DND-41 (cell line): Measurements from ENCODE around the gene AK8.

ENCODE experiments used
- EZH2 ChIP-seq: IDR thresholded peaks from 3 replicates; pipeline ENCODE4 v1.6.1; 2012; ENCODE audit warnings: borderline replicate concordance, low read depth, mild to moderate bottlenecking, moderate library complexity, low read length, inconsistent platforms; ENCODE audit not compliant: severe bottlenecking
- TF ChIP-seq, protein P1 (sequence below): IDR thresholded peaks from 2 replicates; pipeline ENCODE4 v1.5.1; 2012; ENCODE audit warnings: borderline replicate concordance, low read length, moderate library complexity, mild to moderate bottlenecking; ENCODE audit not compliant: poor library complexity, severe bottlenecking; ENCODE audit errors: extremely low read depth

DNA sequence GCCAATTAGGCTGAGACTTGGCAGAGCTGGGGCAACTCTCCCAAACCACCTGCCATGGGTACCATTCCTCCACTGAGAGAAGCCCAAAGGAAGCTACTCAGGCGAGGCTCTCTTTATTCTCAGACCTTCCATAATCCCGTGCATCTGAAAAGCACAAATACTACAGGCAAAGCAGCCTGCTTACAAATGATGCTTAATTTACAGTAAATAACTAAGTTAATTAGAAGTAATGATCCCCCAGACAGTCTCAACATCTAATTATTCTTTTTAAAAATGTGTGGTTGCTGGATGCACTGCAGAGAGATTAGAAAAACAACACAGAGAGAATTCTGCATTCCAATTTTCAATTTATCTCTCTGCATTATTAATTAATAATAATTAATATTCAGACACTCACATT lies 53.1 kb downstream of the AK8 start:
- TF ChIP-seq, protein P1, sequence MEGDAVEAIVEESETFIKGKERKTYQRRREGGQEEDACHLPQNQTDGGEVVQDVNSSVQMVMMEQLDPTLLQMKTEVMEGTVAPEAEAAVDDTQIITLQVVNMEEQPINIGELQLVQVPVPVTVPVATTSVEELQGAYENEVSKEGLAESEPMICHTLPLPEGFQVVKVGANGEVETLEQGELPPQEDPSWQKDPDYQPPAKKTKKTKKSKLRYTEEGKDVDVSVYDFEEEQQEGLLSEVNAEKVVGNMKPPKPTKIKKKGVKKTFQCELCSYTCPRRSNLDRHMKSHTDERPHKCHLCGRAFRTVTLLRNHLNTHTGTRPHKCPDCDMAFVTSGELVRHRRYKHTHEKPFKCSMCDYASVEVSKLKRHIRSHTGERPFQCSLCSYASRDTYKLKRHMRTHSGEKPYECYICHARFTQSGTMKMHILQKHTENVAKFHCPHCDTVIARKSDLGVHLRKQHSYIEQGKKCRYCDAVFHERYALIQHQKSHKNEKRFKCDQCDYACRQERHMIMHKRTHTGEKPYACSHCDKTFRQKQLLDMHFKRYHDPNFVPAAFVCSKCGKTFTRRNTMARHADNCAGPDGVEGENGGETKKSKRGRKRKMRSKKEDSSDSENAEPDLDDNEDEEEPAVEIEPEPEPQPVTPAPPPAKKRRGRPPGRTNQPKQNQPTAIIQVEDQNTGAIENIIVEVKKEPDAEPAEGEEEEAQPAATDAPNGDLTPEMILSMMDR = no peak
- TF ChIP-seq EZH2 = no peak
